HepG2 (cell line): ENCODE data around the gene SCFD1. TPM values are rescaled to one million over a fixed set of nuclear protein-coding genes. Genes with fewer than 3 reads are reported as not detected.

ENCODE experiments used
- CBFB ChIP-seq: sonication (generic); formaldehyde crosslinking; IDR thresholded peaks from 2 replicates; pipeline ENCODE4 v1.4.0; 2020; ENCODE audit warnings: missing genetic modification reagents
- CREM ChIP-seq, 2 experiments: sonication (generic) in 1 of 2; formaldehyde crosslinking in 1 of 2; IDR thresholded peaks; 2 replicates each; pipeline versions ENCODE4 v1.4.0 to v1.6.1; 2016 to 2020; ENCODE audit warnings: antibody characterized with exemption in 1 of 2, mild to moderate bottlenecking in 1 of 2, missing genetic modification reagents in 1 of 2
- JUND ChIP-seq: sonication (generic); formaldehyde crosslinking; IDR thresholded peaks from 2 replicates; pipeline ENCODE4 v1.8.0; 2022; ENCODE audit warnings: mild to moderate bottlenecking, missing genetic modification reagents
- MBNL3 ChIP-seq: fragments of 250-450 bp; sonication (Bioruptor Pico); conservative IDR thresholded peaks from 2 replicates; pipeline ENCODE4 v1.8.0; 2022; ENCODE audit warnings: mild to moderate bottlenecking, inconsistent platforms
- NRL ChIP-seq: sonication (generic); formaldehyde crosslinking; IDR thresholded peaks from 2 replicates; pipeline ENCODE4 v1.5.0; 2020; ENCODE audit warnings: missing genetic modification reagents, mild to moderate bottlenecking, moderate library complexity, borderline replicate concordance
- PHB2 ChIP-seq: fragments of 450-650 bp; IDR thresholded peaks from 2 replicates; pipeline ENCODE4 v1.6.1; 2018; ENCODE audit not compliant: partially characterized antibody
- REXO4 ChIP-seq: sonication (generic); formaldehyde crosslinking; IDR thresholded peaks from 2 replicates; pipeline ENCODE4 v1.8.0; 2022; ENCODE audit warnings: missing genetic modification reagents, mild to moderate bottlenecking, borderline replicate concordance
- SAFB2 ChIP-seq: sonication (generic); formaldehyde crosslinking; IDR thresholded peaks from 2 replicates; pipeline ENCODE4 v1.5.1; 2020; ENCODE audit warnings: missing genetic modification reagents, low read depth, mild to moderate bottlenecking, borderline replicate concordance
- SETDB1 ChIP-seq: sonication (generic); formaldehyde crosslinking; IDR thresholded peaks from 2 replicates; pipeline ENCODE4 v1.5.1; 2020; ENCODE audit warnings: missing genetic modification reagents, mild to moderate bottlenecking, borderline replicate concordance
- SIX1 ChIP-seq: sonication (generic); formaldehyde crosslinking; IDR thresholded peaks from 2 replicates; pipeline ENCODE4 v1.4.0; 2020; ENCODE audit warnings: missing genetic modification reagents, borderline replicate concordance
- SYNCRIP ChIP-seq: fragments of 200-400 bp; formaldehyde crosslinking; IDR thresholded peaks from 2 replicates; pipeline ENCODE4 v1.6.1; 2018; ENCODE audit warnings: mild to moderate bottlenecking, low read depth, low read length; ENCODE audit not compliant: insufficient read depth
- TEF ChIP-seq: sonication (generic); formaldehyde crosslinking; IDR thresholded peaks from 2 replicates; pipeline ENCODE4 v1.5.0; 2020; ENCODE audit warnings: missing genetic modification reagents
- ZNF136 ChIP-seq: sonication (generic); formaldehyde crosslinking; IDR thresholded peaks from 2 replicates; pipeline ENCODE4 v1.8.1; 2022; ENCODE audit warnings: low read depth, mild to moderate bottlenecking, moderate library complexity, missing genetic modification reagents
- ZNF333 ChIP-seq: sonication (generic); formaldehyde crosslinking; IDR thresholded peaks from 2 replicates; pipeline ENCODE4 v1.4.0; 2020; ENCODE audit warnings: mild to moderate bottlenecking, missing genetic modification reagents, borderline replicate concordance
- ZNF44 ChIP-seq: sonication (generic); formaldehyde crosslinking; IDR thresholded peaks from 2 replicates; pipeline ENCODE4 v1.5.1; 2020; ENCODE audit warnings: mild to moderate bottlenecking, missing genetic modification reagents
- ZNF770 ChIP-seq: sonication (generic); formaldehyde crosslinking; IDR thresholded peaks from 2 replicates; pipeline ENCODE4 v1.5.0; 2020; ENCODE audit warnings: mild to moderate bottlenecking, missing genetic modification reagents
- polyA plus RNA-seq, 8 experiments: library from polyadenylated mRNA; depleted of rRNA in 3 of 8; stranded (reverse) in 7 of 8; unstranded in 1 of 8; fragments of >200 nt; fragmentation: Illumina TruSeq in 4 of 8; extraction: Trizol in 4 of 8; gene quantifications; 2 replicates each; pipeline versions ENCODE4 v1.2.1 to v1.2.3, GENCODE V29; 2011 to 2016; ENCODE audit warnings: low read depth in 4 of 8, missing spikeins in 1 of 8, mixed read lengths in 1 of 8; ENCODE audit not compliant: insufficient read depth in 1 of 8
- total RNA-seq, 5 experiments: library from RNA; depleted of rRNA; stranded (reverse); fragments of >200 nt; fragmentation: Illumina TruSeq; extraction: Trizol; gene quantifications; 2 replicates each; pipeline ENCODE4 v1.2.3, GENCODE V29; 2016; ENCODE audit warnings: low read depth in 1 of 5
- TF ChIP-seq, protein P1 (sequence below): sonication (generic); formaldehyde crosslinking; IDR thresholded peaks from 2 replicates; pipeline ENCODE4 v1.4.0; 2020; ENCODE audit warnings: mild to moderate bottlenecking, missing genetic modification reagents, borderline replicate concordance
- TF ChIP-seq, protein P2 (sequence below): sonication (generic); formaldehyde crosslinking; IDR thresholded peaks from 2 replicates; pipeline ENCODE4 v1.5.1; 2020; ENCODE audit warnings: mild to moderate bottlenecking, missing genetic modification reagents
- TF ChIP-seq, protein P3 (sequence below): IDR thresholded peaks from 2 replicates; pipeline ENCODE4 v1.6.1; 2018; ENCODE audit warnings: missing genetic modification reagents, mild to moderate bottlenecking, missing compliant biosample characterization

Gene SCFD1
- total and polyA plus RNA-seq, 2 of the 13 experiments (the other 11 are each of a cell fraction or from before 2014, with no cell fraction given): 235 to 256 TPM

DNA sequence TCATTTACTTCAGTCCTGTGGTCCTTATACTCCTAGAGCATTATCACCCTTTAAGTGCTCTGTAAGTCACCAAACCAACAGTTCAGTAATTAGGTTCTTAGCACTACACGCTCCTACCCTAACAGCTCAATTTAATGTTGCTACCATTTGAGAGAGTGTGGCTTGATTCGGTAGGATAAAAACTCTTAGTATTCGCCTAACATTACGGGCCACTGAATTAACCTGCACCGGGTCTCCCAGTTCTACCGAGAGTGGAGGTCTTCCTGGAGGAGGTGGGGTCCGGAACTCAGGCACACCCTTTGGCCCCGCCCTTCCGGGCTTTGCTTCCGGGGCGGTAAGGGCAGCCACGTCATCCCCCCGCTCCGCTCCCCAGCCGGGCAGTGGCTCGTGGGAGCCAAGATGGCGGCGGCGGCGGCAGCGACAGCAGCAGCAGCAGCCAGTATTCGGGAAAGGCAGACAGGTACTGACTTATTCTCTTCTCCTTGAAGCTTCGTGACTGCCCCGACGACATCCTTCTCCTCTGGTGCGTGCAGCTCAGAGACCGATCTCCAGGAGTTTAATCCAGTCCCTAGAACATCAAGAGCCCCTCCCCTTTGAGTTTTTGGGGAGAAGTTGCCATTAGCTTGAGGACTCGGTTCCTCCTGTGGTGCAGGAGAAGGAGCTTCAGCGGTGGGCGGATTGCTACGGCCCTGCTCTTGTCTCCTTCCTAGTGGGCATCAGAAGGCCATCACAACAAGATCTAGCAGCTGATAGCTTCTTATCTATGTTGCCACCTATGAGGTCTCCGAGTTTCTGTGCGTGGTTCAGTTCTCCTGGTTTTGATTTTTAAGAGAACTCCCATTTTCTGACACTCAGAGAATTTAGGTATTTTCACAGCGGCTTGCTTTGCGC is at the start of gene SCFD1 (continued):
- TF ChIP-seq SAFB2 (CRISPR knock-in tag): peak; percentile 100; the same call in 1 of the 2 replicates
- TF ChIP-seq, protein P1, sequence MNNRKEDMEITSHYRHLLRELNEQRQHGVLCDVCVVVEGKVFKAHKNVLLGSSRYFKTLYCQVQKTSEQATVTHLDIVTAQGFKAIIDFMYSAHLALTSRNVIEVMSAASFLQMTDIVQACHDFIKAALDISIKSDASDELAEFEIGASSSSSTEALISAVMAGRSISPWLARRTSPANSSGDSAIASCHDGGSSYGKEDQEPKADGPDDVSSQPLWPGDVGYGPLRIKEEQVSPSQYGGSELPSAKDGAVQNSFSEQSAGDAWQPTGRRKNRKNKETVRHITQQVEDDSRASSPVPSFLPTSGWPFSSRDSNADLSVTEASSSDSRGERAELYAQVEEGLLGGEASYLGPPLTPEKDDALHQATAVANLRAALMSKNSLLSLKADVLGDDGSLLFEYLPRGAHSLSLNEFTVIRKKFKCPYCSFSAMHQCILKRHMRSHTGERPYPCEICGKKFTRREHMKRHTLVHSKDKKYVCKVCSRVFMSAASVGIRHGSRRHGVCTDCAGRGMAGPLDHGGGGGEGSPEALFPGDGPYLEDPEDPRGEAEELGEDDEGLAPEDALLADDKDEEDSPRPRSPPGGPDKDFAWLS (CRISPR knock-in tag): peak; percentile 94
- TF ChIP-seq ZNF770 (CRISPR knock-in tag): 0 out of 2 replicates have a peak, but pooled peaks have one; percentile 18
- peak; percentile 94 for TF ChIP-seq CREM (IDR thresholded peaks at IDR 0.05)
- TF ChIP-seq CREM (CRISPR knock-in tag; IDR thresholded peaks at IDR 0.05): peak; percentile 78; the same call in 1 of the 2 replicates
- peak; percentile 100; the same call in 1 of the 2 replicates for TF ChIP-seq NRL (CRISPR knock-in tag)
- no peak for TF ChIP-seq PHB2
- no peak for TF ChIP-seq TEF (CRISPR knock-in tag)
- peak; percentile 95 for TF ChIP-seq JUND (CRISPR knock-in tag)
- TF ChIP-seq, protein P2, sequence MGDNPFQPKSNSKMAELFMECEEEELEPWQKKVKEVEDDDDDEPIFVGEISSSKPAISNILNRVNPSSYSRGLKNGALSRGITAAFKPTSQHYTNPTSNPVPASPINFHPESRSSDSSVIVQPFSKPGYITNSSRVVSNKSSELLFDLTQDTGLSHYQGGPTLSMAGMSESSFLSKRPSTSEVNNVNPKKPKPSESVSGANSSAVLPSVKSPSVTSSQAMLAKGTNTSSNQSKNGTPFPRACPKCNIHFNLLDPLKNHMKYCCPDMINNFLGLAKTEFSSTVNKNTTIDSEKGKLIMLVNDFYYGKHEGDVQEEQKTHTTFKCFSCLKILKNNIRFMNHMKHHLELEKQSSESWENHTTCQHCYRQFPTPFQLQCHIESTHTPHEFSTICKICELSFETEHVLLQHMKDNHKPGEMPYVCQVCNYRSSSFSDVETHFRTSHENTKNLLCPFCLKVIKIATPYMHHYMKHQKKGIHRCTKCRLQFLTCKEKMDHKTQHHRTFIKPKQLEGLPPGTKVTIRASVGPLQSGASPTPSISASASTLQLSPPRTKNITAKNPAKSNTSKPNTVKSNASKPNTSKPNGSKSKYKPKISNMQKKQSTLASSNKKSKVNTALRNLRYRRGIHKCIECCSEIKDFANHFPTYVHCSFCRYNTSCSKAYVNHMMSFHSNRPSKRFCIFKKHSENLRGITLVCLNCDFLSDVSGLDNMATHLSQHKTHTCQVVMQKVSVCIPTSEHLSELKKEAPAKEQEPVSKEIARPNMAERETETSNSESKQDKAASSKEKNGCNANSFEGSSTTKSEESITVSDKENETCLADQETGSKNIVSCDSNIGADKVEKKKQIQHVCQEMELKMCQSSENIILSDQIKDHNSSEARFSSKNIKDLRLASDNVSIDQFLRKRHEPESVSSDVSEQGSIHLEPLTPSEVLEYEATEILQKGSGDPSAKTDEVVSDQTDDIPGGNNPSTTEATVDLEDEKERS (CRISPR knock-in tag): no peak
- peak; percentile 92 for TF ChIP-seq ZNF136 (CRISPR knock-in tag)
- no peak for TF ChIP-seq REXO4
- no peak for TF ChIP-seq SYNCRIP
- no peak for TF ChIP-seq MBNL3 (CRISPR knock-in tag)
- TF ChIP-seq, protein P3, sequence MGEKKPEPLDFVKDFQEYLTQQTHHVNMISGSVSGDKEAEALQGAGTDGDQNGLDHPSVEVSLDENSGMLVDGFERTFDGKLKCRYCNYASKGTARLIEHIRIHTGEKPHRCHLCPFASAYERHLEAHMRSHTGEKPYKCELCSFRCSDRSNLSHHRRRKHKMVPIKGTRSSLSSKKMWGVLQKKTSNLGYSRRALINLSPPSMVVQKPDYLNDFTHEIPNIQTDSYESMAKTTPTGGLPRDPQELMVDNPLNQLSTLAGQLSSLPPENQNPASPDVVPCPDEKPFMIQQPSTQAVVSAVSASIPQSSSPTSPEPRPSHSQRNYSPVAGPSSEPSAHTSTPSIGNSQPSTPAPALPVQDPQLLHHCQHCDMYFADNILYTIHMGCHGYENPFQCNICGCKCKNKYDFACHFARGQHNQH: peak; percentile 99
- TF ChIP-seq ZNF44 (CRISPR knock-in tag): peak; percentile 99
- TF ChIP-seq SETDB1 (CRISPR knock-in tag): no peak
- peak; percentile 99 for TF ChIP-seq ZNF333
- peak; percentile 98 for TF ChIP-seq CBFB (CRISPR knock-in tag)
- peak; percentile 73 for TF ChIP-seq SIX1 (CRISPR knock-in tag)
